Type B pancreatic cell (in vitro differentiated cells): ENCODE results near the gene TSC22D1. TPM values are rescaled to one million over a fixed set of nuclear protein-coding genes. Genes with fewer than 3 reads are reported as not detected.
A peak's percentile ranks its signal among the peaks of the same experiment; 100 is the strongest.

Source experiments
- DNase-seq: peaks from one replicate; pipeline ENCODE4 v3.0.0; 2021; ENCODE audit warnings: mixed read lengths; ENCODE audit not compliant: unreplicated experiment; ENCODE audit errors: extremely low spot score
- H3K27ac Mint-ChIP-seq: 2 replicates; pipeline ENCODE4 v1.8.0; 2021; ENCODE audit warnings: mild to moderate bottlenecking, mixed read lengths
- H3K27me3 Mint-ChIP-seq: 2 replicates; pipeline ENCODE4 v1.8.0; 2021; ENCODE audit warnings: mixed read lengths
- H3K36me3 Mint-ChIP-seq: 2 replicates; pipeline ENCODE4 v1.8.0; 2021; ENCODE audit warnings: mixed read lengths
- H3K4me1 Mint-ChIP-seq: one replicate; pipeline ENCODE4 v1.8.0; 2021; ENCODE audit warnings: mixed read lengths; ENCODE audit not compliant: unreplicated experiment
- H3K4me3 Mint-ChIP-seq: 2 replicates; pipeline ENCODE4 v1.8.0; 2021; ENCODE audit warnings: mild to moderate bottlenecking, mixed read lengths
- H3K9me3 Mint-ChIP-seq: 2 replicates; pipeline ENCODE4 v1.8.0; 2021; ENCODE audit warnings: mixed read lengths
- CTCF ChIP-seq: fragments of 200-600 bp; sonication (generic); conservative IDR thresholded peaks from 2 replicates; pipeline ENCODE4 v1.5.0; 2021; ENCODE audit warnings: antibody characterized with exemption, mild to moderate bottlenecking
- total RNA-seq: library from RNA; stranded (reverse); gene quantifications from 2 replicates; pipeline ENCODE4 v1.2.1, GENCODE V29; 2021; ENCODE audit warnings: low replicate concordance

The TSC22D1 gene
- total RNA-seq, 1 donor from 2014 or later: 132 TPM

- peaks cover 24% of the 10 kb centered on the region for H3K27me3 Mint-ChIP-seq
- DNase-seq: no peak
- H3K4me3 Mint-ChIP-seq: peak overlapping the region; percentile 41
- H3K9me3 Mint-ChIP-seq: no peaks in the 10 kb centered on the region
- peaks cover 72% of the 10 kb centered on the region for H3K4me1 Mint-ChIP-seq
- H3K36me3 Mint-ChIP-seq: no peaks in the 10 kb centered on the region
- TF ChIP-seq CTCF: no peak
- H3K27ac Mint-ChIP-seq: peak overlapping the region; percentile 63
Measured at GRCh38 chr13:44396701-44397580, 179.2 kb downstream of the TSC22D1 start.

- H3K4me1 Mint-ChIP-seq: peaks cover 68% of the 10 kb centered on the region
- TF ChIP-seq CTCF: no peak
- H3K36me3 Mint-ChIP-seq: no peaks in the 10 kb centered on the region
- peaks cover 21% of the 10 kb centered on the region for H3K27me3 Mint-ChIP-seq
- H3K4me3 Mint-ChIP-seq: no peak overlapping the region
- no peaks in the 10 kb centered on the region for H3K9me3 Mint-ChIP-seq
- DNase-seq: no peak
- no peak overlapping the region for H3K27ac Mint-ChIP-seq
Measured at GRCh38 chr13:44395976-44396694, 180.0 kb downstream of the TSC22D1 start.

GRCh38 chr13:44394658-44395057 lies 181.5 kb downstream of the TSC22D1 start:
- Mint-ChIP-seq H3K27me3 (peaks cover 14% of the 10 kb centered on the region), H3K36me3 (no peaks in the 10 kb centered on the region), H3K4me3 (no peak overlapping the region), H3K27ac (no peak overlapping the region), H3K9me3 (no peaks in the 10 kb centered on the region), H3K4me1 (peaks cover 63% of the 10 kb centered on the region)
- DNase-seq: no peak
- TF ChIP-seq CTCF: no peak

- H3K36me3 Mint-ChIP-seq: no peaks in the 10 kb centered on the region
- no peaks in the 10 kb centered on the region for H3K9me3 Mint-ChIP-seq
- peaks cover 4% of the 10 kb centered on the region for H3K27me3 Mint-ChIP-seq
- no peak for TF ChIP-seq CTCF
- no peak overlapping the region for H3K27ac Mint-ChIP-seq
- peaks cover 64% of the 10 kb centered on the region for H3K4me1 Mint-ChIP-seq
- peak overlapping the region; percentile 32 for H3K4me3 Mint-ChIP-seq
- DNase-seq: no peak
Measured at GRCh38 chr13:44393391-44393790, 182.7 kb downstream of the TSC22D1 start.

- TF ChIP-seq CTCF: no peak
- Mint-ChIP-seq H3K4me3 (no peak overlapping the region), H3K4me1 (peaks cover 43% of the 10 kb centered on the region), H3K27me3 (no peaks in the 10 kb centered on the region), H3K9me3 (no peaks in the 10 kb centered on the region), H3K27ac (no peak overlapping the region), H3K36me3 (no peaks in the 10 kb centered on the region)
- no peak for DNase-seq
Measured at GRCh38 chr13:44389876-44390275, 186.3 kb downstream of the TSC22D1 start.
